ENCODE measurements around the gene KDM8. TPM values are rescaled to one million over a fixed set of nuclear protein-coding genes. Genes with fewer than 3 reads are reported as not detected.
A peak's percentile ranks its signal among the peaks of the same experiment; 100 is the strongest.

Gene KDM8
- polyA plus RNA-seq, 3 donors, result 0.40 to 3.3 (median 1.5) TPM

- peaks cover 3 to 6% (median 5%) of the 10 kb centered on the region in 7 donors for H3K9me3 Mint-ChIP-seq
- no peak overlapping the region for H3K9ac ChIP-seq (ENCODE audit: insufficient read depth, low read length, poor library complexity, severe bottlenecking)
- DNase-seq, result no peak
- no peak for TF ChIP-seq CTCF (IDR thresholded peaks at IDR 0.05)
- intact Hi-C loops (cut with micrococcal nuclease), result loop anchor here in 1 of 2 donors (5.0 kb wide), 1 partner anchor 195 kb away; no protein-coding TSS in a partner anchor
- H3K4me3 Mint-ChIP-seq, result no peak overlapping the region
- peaks cover 6 to 14% of the 10 kb centered on the region in 2 donors for H3K4me1 ChIP-seq (ENCODE audit: control insufficient read depth in 1 of 2, insufficient read depth in 2 of 2, low read length in 2 of 2)
- H3K79me2 ChIP-seq (ENCODE audit: insufficient read depth, low read length), result no peaks in the 10 kb centered on the region
- 94% methylated on average over 6 of the region's 13 CpGs for WGBS (ENCODE audit: insufficient coverage)
- H4K20me1 ChIP-seq (ENCODE audit: insufficient read depth, low read length), result no peaks in the 10 kb centered on the region
- no peaks in the 10 kb centered on the region for H3K36me3 Mint-ChIP-seq
- peaks cover 3% of the 10 kb centered on the region in 2 donors for H3K27me3 ChIP-seq (ENCODE audit: control insufficient read depth in 2 of 2, insufficient read depth in 2 of 2, low read length in 2 of 2)
- H3K4me2 ChIP-seq (replicated peaks; ENCODE audit: extremely low read depth, low read length, poor library complexity, severe bottlenecking), result no peak overlapping the region
- H3K27me3 Mint-ChIP-seq (ENCODE audit: low read depth in 3 of 3), result peaks cover 2 to 18% (median 12%) of the 10 kb centered on the region in 3 donors
- H3K9me3 ChIP-seq (replicated peaks in 1 of 2; ENCODE audit: control insufficient read depth in 1 of 2, insufficient read depth in 1 of 2, low read length in 2 of 2), result peaks cover 4 to 6% of the 10 kb centered on the region in 2 donors
- H2AFZ ChIP-seq (ENCODE audit: insufficient read depth, low read depth, low read length, poor library complexity, severe bottlenecking), result no peak overlapping the region
- no peak overlapping the region for H3K27ac ChIP-seq (ENCODE audit: low read depth in 1 of 2, low read length in 2 of 2)
- no peak overlapping the region for H3K4me3 ChIP-seq (replicated peaks in 1 of 3; ENCODE audit: low read depth in 2 of 3, low read length in 3 of 3)
- H3K27ac Mint-ChIP-seq, result no peak overlapping the region
- no peaks in the 10 kb centered on the region for H3K36me3 ChIP-seq (replicated peaks in 1 of 2; ENCODE audit: control insufficient read depth in 1 of 2, insufficient read depth in 2 of 2, low read length in 2 of 2)
- H3K4me1 Mint-ChIP-seq, result peaks cover 14% of the 10 kb centered on the region
Observed at GRCh38 chr16:27177031-27177774, 26.1 kb upstream of the KDM8 start.

- Histone ChIP-seq H3K79me2 (ENCODE audit: insufficient read depth, low read length) (no peaks in the 10 kb centered on the region), H2AFZ (ENCODE audit: insufficient read depth, low read depth, low read length, poor library complexity, severe bottlenecking) (peak overlapping the region; percentile 54), H3K27ac (ENCODE audit: low read depth in 1 of 2, low read length in 2 of 2) (no peak overlapping the region), H3K36me3 (replicated peaks in 1 of 2; ENCODE audit: control insufficient read depth in 1 of 2, insufficient read depth in 2 of 2, low read length in 2 of 2) (no peaks in the 10 kb centered on the region), H3K4me2 (replicated peaks; ENCODE audit: extremely low read depth, low read length, poor library complexity, severe bottlenecking) (peak overlapping the region; percentile 15), H3K9me3 (replicated peaks in 1 of 2; ENCODE audit: control insufficient read depth in 1 of 2, insufficient read depth in 1 of 2, low read length in 2 of 2) (peaks cover 5 to 6% of the 10 kb centered on the region in 2 donors), H3K4me3 (replicated peaks in 1 of 3; ENCODE audit: low read depth in 2 of 3, low read length in 3 of 3) (no peak overlapping the region), H4K20me1 (ENCODE audit: insufficient read depth, low read length) (no peaks in the 10 kb centered on the region), H3K4me1 (ENCODE audit: control insufficient read depth in 1 of 2, insufficient read depth in 2 of 2, low read length in 2 of 2) (peaks cover 6 to 14% of the 10 kb centered on the region in 2 donors), H3K9ac (ENCODE audit: insufficient read depth, low read length, poor library complexity, severe bottlenecking) (no peak overlapping the region), H3K27me3 (ENCODE audit: control insufficient read depth in 2 of 2, insufficient read depth in 2 of 2, low read length in 2 of 2) (no peaks in the 10 kb centered on the region)
- TF ChIP-seq CTCF (IDR thresholded peaks at IDR 0.05), result peak; percentile 89
- 18% methylated on average over 8 of the region's 13 CpGs for WGBS (ENCODE audit: insufficient coverage)
- Mint-ChIP-seq H3K36me3 (no peaks in the 10 kb centered on the region), H3K9me3 (peaks cover 4 to 8% (median 6%) of the 10 kb centered on the region in 7 donors), H3K27me3 (ENCODE audit: low read depth in 3 of 3) (peaks cover 4 to 9% (median 7%) of the 10 kb centered on the region in 3 donors), H3K4me1 (peaks cover 14% of the 10 kb centered on the region), H3K4me3 (no peak overlapping the region), H3K27ac (no peak overlapping the region)
- peak; percentile 79 to 82 (median 81) for DNase-seq
- intact Hi-C loops (cut with micrococcal nuclease), result loop anchor here (2.0 to 5.0 kb wide), 2 partner anchors 193 to 279 kb away; no protein-coding TSS in a partner anchor
Observed at GRCh38 chr16:27179500-27180072, 23.7 kb upstream of the KDM8 start.
